ENCODE results near the gene CDT1. TPM values are rescaled to one million over a fixed set of nuclear protein-coding genes. Genes with fewer than 3 reads are reported as not detected.

The CDT1 gene
- total and polyA plus RNA-seq, 2 experiments from 2014 or later, result 32.6 to 187 TPM

GRCh38 chr16:88854306-88855111 is 50.9 kb downstream of the CDT1 start:
- no peak overlapping the region for H3K4me2 ChIP-seq
- no peak overlapping the region for H3K4me3 ChIP-seq
- TF ChIP-seq ETS1 (IDR thresholded peaks at IDR 0.05), result no peak
- ATAC-seq (no peak), DNase-seq (ENCODE audit: low spot score) (no peak)
- Mint-ChIP-seq H3K27ac (no peak overlapping the region), H3K4me1 (peaks cover 21% of the 10 kb centered on the region), H3K9me3 (peaks cover 12% of the 10 kb centered on the region), H3K36me3 (ENCODE audit: low read depth) (peaks cover 39% of the 10 kb centered on the region), H3K27me3 (ENCODE audit: insufficient read depth, low read depth, poor library complexity) (peaks cover 10% of the 10 kb centered on the region), H3K4me3 (peak overlapping the region; percentile 44; the same call in 1 of the 3 replicates)
- H4K20me1 ChIP-seq (replicated peaks; ENCODE audit: insufficient read depth), result peaks cover 7% of the 10 kb centered on the region; the same call in 1 of the 2 replicates
- H2AFZ ChIP-seq, result no peak overlapping the region
- H3K36me3 ChIP-seq (ENCODE audit: insufficient read depth), result no peaks in the 10 kb centered on the region
- H3K27me3 ChIP-seq (ENCODE audit: insufficient read depth), result no peaks in the 10 kb centered on the region
- H3F3A ChIP-seq (replicated peaks; ENCODE audit: low read depth), result 0 out of 2 replicates have a peak, but pooled peaks cover 3% of the 10 kb centered on the region
- no peak overlapping the region for H3K27ac ChIP-seq (ENCODE audit: low read depth)
- H3K9me2 ChIP-seq (ENCODE audit: insufficient read depth), result no peaks in the 10 kb centered on the region
- peaks cover 18% of the 10 kb centered on the region for H3K79me2 ChIP-seq (replicated peaks; ENCODE audit: insufficient read depth)
- no peaks in the 10 kb centered on the region; the same call in 1 of the 2 replicates for H3K4me1 ChIP-seq (ENCODE audit: insufficient read depth)

GRCh38 chr16:88855176-88855575 is 51.6 kb downstream of the CDT1 start:
- DNase-seq (ENCODE audit: low spot score) (no peak), ATAC-seq (no peak)
- H3K27me3 ChIP-seq (ENCODE audit: insufficient read depth), result no peaks in the 10 kb centered on the region
- Mint-ChIP-seq H3K4me1 (peaks cover 21% of the 10 kb centered on the region), H3K27me3 (ENCODE audit: insufficient read depth, low read depth, poor library complexity) (peaks cover 10% of the 10 kb centered on the region), H3K4me3 (peak overlapping the region; percentile 52), H3K27ac (no peak overlapping the region), H3K36me3 (ENCODE audit: low read depth) (peaks cover 46% of the 10 kb centered on the region), H3K9me3 (peaks cover 12% of the 10 kb centered on the region)
- H3K4me1 ChIP-seq (ENCODE audit: insufficient read depth), result no peaks in the 10 kb centered on the region; the same call in 1 of the 2 replicates
- no peak overlapping the region for H3K4me2 ChIP-seq
- H3K36me3 ChIP-seq (ENCODE audit: insufficient read depth), result no peaks in the 10 kb centered on the region
- peaks cover 7% of the 10 kb centered on the region; the same call in 1 of the 2 replicates for H4K20me1 ChIP-seq (replicated peaks; ENCODE audit: insufficient read depth)
- no peaks in the 10 kb centered on the region for H3K9me2 ChIP-seq (ENCODE audit: insufficient read depth)
- H3K79me2 ChIP-seq (replicated peaks; ENCODE audit: insufficient read depth), result peaks cover 18% of the 10 kb centered on the region
- 0 out of 2 replicates have a peak, but pooled peaks cover 3% of the 10 kb centered on the region for H3F3A ChIP-seq (replicated peaks; ENCODE audit: low read depth)
- no peak overlapping the region for H3K27ac ChIP-seq (ENCODE audit: low read depth)
- no peak overlapping the region for H2AFZ ChIP-seq
- no peak overlapping the region for H3K4me3 ChIP-seq
- no peak for TF ChIP-seq CTCF (conservative IDR thresholded peaks at IDR 0.05; ENCODE audit: low read depth in 2 of 2)
- no peak for TF ChIP-seq POLR2AphosphoS5 (IDR thresholded peaks at IDR 0.05; ENCODE audit: low read depth)
- TF ChIP-seq JUNB (IDR thresholded peaks at IDR 0.05; ENCODE audit: unreplicated experiment), result no peak
- TF ChIP-seq ETS1 (IDR thresholded peaks at IDR 0.05), result no peak
- TF ChIP-seq REST (IDR thresholded peaks at IDR 0.05; ENCODE audit: unreplicated experiment), result no peak
- TF ChIP-seq STAT1 (IDR thresholded peaks at IDR 0.05; ENCODE audit: unreplicated experiment), result no peak
- no peak for TF ChIP-seq EZH2phosphoT487 (IDR thresholded peaks at IDR 0.05; ENCODE audit: unreplicated experiment)
- TF ChIP-seq ZNF331 (CRISPR knock-in tag; IDR thresholded peaks at IDR 0.05; ENCODE audit: low read depth), result no peak
- TF ChIP-seq EZH2 (IDR thresholded peaks at IDR 0.05; ENCODE audit: low read depth, unreplicated experiment), result no peak
- no peak for TF ChIP-seq CREB1 (CRISPR knock-in tag; IDR thresholded peaks at IDR 0.05; ENCODE audit: low read depth)
- no peak for TF ChIP-seq ZNF114 (CRISPR knock-in tag; IDR thresholded peaks at IDR 0.05)
- no peak for TF ChIP-seq NANOG (IDR thresholded peaks at IDR 0.05; ENCODE audit: borderline replicate concordance)
